GM23338 (cell line): ENCODE results near the gene PSMD11.

Source experiments
- CREB1 ChIP-seq: fragments of 250-450 bp; sonication (Bioruptor Pico); IDR thresholded peaks from 2 replicates; pipeline ENCODE4 v1.5.0; 2020; ENCODE audit warnings: low read depth, mild to moderate bottlenecking, moderate library complexity
- CTCF ChIP-seq, 2 experiments: fragments of 200-600 bp in 1 of 2; sonication (generic) in 1 of 2; conservative IDR thresholded peaks; 2 replicates each; pipeline versions ENCODE4 v1.5.1 to v1.6.1; 2016 to 2017; ENCODE audit warnings: antibody characterized with exemption in 2 of 2, low read depth in 2 of 2, mild to moderate bottlenecking in 2 of 2, moderate library complexity in 1 of 2
- EZH2 ChIP-seq: fragments of 200-600 bp; sonication (generic); IDR thresholded peaks from one replicate; pipeline ENCODE4 v1.8.0; 2017; ENCODE audit warnings: antibody characterized with exemption, mild to moderate bottlenecking, low read depth; ENCODE audit not compliant: unreplicated experiment
- EZH2phosphoT487 ChIP-seq: fragments of 200-600 bp; sonication (generic); IDR thresholded peaks from one replicate; pipeline ENCODE4 v1.8.1; 2018; ENCODE audit warnings: antibody characterized with exemption; ENCODE audit not compliant: unreplicated experiment
- POLR2AphosphoS5 ChIP-seq: IDR thresholded peaks from 2 replicates; pipeline ENCODE4 v1.6.1; 2016; ENCODE audit warnings: antibody characterized with exemption, low read depth

- TF ChIP-seq CTCF (conservative IDR thresholded peaks at IDR 0.05; ENCODE audit: low read depth in 2 of 2) (no peak), EZH2 (no peak), POLR2AphosphoS5 (no peak), EZH2phosphoT487 (no peak), CREB1 (CRISPR knock-in tag) (no peak)
These were observed 47.3 kb downstream of the PSMD11 start for GRCh38 chr17:32491371-32492263.
